ENCODE results near the gene FOXK2.

The FOXK2 gene

DNA sequence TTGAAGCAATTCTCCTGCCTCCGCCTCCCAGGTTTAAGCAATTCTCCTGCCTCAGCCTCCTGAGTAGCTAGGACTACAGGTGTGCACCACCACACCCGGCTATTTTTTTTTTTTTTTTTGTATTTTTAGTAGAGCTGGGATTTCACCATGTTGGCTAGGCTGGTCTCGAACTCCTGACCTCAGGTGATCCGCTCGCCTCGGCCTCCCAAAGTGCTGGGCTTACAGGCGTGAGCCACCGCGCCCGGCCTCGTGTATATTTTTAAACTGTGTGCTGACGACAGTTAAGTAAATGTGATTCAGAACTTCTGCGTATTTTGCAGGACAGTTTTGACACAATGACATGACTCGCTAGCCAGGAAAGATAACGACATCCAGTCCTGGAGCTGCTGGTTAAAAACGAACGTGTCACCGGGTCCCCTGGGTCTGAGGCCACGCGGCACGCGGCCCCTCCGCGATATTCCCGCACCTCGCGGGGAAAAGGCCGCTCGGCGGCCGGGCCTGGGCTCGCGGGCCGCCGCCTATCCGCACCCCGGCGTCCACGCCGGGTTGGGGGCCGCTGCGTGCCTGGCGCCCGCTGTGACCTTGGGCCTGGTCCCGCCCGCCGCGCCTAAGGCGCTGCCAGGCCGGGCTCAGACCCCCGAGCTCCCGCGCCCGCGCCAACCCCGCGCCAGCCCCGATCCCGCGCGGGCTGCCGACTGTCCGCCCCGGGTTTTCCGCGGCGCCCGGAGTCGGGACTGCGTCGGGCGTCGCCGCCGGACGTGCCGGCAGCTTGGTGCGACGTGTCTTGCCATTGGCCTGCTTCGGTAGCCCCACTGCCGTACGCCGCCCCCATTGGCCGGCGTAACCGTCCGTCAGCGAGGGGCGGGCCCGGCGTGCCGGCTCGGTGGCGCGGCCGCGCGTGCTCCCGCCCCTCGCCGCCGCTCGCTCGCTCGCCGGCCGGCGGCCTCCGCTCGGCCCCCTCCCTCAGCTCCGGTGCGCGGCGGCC lies at the start of gene FOXK2:
TSS of gene FOXK2 (plus strand) at position 907 of the 985 bp plus-strand sequence. CDS start 157 bp downstream, outside the sequence.
- peak; percentile 74 for DNase-seq (ENCODE audit: low read depth, low spot score)

DNA sequence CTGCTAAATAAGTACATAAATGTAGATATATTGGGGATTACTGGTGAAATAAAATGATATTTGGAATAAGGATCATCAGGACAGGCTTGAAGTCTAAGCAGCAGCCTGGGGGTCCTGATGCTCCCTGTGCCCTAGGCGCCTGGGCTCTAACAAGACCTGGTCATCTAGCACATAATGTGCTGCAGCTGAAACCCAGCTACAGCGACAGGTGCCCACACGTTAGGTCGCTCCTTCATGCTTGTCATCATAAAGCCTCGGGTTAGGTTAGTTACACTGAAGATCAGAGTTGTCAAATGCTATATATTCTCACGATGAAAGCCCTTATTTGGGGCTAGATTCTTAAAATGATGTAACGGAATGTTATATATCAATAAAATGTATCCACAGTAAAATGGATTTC lies 49.5 kb upstream of the FOXK2 start:
- no peak for DNase-seq (ENCODE audit: low read depth, low spot score)

DNA sequence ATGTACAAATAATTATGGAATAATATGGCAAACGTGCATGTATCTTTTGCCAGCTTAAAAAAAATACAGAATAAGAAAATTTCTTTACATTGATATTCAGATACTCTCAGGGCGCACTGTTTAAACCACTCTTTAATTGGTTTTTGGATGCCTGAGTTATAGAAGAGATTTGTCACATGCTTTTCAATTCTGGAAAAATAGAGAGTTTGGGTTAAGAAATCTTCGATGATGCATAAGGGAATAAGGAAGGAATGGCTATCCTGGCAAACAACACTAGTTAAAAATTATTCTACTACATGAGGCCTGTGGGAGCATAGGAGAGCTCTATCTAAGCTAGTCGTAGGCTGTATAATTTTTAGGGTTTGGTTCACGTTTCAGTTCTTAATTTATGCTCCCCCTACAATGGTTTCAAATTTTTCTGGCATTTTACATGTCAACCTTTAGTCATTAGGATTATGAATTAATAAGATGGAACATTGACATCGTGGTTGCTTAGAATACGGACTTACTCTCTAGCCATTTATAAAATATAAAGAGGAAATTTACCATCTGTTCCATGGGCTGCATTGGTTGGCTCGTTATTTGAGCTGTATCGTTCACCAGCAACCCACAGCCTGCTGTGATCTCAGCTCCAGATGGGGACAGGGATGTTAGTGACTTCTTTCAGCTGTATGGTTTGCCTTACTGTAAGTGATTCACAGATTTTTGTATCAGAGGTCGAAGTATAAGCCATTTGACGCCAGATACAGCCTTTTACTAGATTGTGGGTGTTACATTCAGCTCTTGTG lies 45.1 kb upstream of the FOXK2 start:
- no peak for DNase-seq (ENCODE audit: low read depth, low spot score)

DNA sequence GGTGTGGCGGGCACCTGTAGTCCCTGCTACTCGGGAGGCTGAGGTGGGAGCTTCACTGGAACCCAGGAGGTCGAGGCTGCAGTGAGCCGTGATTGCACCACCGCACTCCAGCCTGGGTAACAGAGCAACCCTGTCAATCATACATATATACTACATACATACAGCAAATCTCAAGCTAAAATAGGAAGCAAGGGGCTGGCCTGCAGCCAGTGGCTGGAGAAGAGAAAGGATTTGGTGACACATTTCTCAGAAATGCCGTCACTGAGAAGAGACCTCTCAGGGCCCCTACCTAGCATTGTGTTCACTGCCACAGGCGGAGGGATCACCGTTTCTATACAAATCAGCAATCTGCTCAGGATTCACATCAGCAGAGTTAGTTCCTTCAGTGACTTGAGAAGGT lies 44.1 kb upstream of the FOXK2 start:
- DNase-seq (ENCODE audit: low read depth, low spot score) = no peak

DNA sequence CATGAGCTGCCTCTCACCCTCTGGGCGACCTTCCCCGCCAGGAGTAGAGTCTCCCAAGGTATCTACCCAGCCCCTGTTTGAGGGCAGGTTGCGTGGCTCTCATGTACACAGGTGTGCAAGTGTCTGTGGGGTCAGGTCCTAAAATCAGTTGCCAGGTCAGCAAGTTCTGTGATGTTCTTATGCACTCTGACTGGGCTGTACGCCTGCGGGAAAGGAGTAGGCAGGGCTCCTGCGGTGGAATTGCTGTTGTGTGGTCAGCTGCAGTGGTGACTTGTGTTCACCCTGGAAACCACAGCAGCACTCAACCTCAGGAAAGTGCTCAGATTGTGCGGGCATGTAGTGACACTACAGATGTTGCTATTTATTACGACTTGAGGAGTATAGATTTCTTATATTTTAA lies 41.6 kb upstream of the FOXK2 start:
- DNase-seq (ENCODE audit: low read depth, low spot score) = no peak

DNA sequence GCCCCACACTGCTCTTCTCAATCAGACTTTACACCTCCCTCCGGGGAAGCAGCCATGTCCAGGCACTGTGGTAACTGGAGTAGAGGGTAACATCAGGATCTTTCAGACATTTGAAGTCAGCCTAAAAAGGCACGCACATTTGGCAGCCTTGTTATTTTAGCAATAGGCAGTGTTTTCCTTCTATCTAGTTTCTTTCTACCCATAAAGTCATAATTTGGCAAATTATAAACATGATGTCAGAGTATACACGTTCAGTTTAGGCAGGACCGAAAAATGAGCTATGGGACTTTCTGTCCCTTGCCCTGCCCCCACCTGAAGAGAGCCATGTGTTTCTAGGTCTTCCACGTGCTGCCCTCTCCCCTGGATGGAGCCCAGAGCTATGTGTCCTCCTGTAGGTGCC lies 39.9 kb upstream of the FOXK2 start:
- DNase-seq (ENCODE audit: low read depth, low spot score) = no peak

DNA sequence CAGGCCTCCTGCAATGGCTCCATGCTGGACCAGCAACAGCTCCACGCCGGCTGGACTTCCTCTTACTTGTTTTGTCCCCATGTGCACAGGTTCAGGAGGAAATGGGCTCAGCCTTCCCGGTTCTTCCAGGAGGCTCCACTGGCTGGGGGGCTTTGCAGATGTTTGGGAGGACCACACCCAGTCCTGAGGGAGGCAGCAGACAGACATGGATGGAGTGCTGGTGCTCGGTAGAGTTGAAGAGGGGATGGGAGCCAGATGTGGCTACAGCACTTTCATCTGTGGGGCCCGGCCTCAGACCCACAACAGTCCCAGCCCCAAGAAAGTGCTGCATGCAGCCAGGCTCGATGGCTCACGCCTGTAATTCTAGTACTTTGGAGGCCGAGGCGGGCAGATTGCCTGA lies 39.2 kb upstream of the FOXK2 start:
- no peak for DNase-seq (ENCODE audit: low read depth, low spot score)

DNA sequence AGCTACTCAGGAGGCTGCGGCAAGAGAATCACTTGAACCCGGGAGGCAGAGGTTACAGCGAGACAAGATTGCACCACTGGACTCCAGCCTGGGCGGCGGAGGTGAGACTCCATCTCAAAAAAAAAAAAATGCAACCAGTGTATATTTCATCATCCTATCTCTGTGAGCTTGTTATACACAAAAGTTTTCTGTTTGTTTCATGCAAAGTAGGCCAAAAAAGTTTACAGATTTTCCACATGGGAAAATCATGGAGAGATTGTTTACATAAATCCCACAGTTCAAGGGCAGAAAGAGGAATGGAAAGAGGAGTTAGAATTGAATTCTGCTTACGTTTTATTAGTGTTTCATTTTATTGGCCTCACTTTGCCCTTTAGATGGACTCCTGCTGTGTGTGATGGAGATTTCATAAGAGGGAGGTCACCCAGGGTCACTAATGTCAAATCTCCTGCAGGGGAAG lies 36.3 kb upstream of the FOXK2 start:
- no peak for DNase-seq (ENCODE audit: low read depth, low spot score)

DNA sequence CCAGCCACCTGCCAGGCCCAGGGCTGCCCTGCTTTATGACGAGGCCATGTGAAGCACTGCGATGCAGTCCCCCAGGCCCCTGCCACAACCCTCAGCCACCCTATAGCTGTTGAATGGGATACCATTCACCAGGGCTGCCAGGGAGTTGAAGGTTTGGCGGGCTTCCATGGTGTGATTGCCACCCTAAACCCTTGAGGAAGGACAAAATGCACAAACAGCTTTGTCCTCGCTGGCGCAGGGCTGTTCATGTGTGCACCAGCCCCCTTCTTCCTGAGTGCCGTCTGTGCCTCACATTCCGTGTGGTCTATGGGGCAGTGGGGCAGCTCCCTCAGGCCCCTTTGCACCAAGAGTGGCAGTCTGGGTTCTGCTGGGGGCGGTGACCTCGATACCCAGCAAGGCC lies 35.7 kb upstream of the FOXK2 start:
- no peak for DNase-seq (ENCODE audit: low read depth, low spot score)

DNA sequence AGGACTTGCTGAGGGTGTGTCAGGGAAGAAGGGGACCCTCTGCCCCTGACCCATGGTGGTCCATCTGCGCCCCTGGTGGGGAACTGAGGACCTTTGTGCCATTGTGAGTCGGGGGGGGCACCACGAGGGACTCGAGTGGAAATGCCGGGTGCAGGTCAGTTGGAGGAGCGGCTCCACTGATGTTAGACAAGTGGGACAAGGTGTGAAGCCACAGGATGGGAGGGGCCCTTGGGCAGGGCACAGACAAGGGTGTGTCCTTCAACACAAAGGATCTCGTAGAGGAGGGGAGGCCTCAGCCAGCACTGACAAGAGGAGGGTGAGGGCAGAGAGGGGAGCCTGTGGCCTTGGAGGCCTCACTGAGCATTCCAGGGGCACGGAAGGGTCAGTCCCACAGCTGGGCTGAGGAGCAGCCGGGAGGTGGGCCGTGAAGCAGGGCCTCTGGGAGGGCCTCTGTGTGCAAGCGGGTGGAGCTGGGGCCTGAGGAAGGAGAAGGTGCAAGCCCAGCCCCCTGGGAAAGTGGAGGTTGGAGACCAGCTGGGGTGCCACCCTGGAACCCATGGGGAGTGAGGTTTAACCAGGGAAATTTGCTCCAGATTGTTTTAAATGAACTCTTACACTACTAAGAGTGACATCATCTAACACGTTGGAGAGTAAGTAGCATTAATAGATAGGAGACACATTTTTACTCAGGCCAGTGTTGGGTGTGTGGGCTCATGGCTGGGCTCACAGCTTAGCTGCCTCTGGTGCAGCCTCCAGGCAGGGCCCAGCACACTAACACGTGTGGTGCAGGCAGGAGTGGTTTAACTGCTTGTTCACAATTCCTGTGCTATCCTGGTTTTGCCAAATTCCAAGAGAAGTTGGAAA lies 33.1 kb upstream of the FOXK2 start:
- no peak for DNase-seq (ENCODE audit: low read depth, low spot score)

DNA sequence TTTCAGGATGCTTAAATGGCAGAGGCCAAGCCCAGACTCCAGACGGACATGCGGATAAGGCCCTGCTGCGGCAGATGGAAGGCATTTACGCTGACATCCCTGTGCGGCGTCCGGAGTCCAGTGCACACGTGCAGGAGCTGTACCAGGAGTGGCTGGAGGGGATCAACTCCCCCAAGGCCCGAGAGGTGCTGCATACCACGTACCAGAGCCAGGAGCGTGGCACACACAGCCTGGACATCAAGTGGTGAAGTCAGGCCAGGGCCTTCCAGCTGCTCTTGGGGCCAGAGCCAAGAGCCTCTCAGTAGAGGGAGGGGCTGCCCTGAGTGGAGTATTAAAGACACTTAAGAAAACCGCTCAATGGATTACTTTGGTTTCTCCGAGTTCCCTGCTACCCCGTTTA lies 31.6 kb upstream of the FOXK2 start:
- no peak for DNase-seq (ENCODE audit: low read depth, low spot score)

DNA sequence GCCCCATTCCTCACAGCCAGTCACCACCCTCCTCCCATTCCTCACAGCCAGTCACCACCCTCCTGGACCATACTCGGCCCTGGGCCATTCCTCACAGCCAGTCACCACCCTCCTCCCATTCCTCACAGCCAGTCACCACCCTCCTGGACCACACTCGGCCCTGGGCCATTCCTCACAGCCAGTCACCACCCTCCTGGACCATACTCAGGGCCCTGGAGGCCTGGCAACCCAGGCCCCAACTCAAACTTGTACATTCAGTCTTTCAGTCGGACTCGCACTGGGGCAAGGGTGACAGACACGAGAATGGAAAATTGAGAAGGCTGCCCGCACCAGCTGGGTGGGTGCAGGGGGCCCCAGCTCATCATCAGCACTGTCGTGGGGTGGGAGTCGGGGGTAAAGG lies 30.4 kb upstream of the FOXK2 start:
- no peak for DNase-seq (ENCODE audit: low read depth, low spot score)

DNA sequence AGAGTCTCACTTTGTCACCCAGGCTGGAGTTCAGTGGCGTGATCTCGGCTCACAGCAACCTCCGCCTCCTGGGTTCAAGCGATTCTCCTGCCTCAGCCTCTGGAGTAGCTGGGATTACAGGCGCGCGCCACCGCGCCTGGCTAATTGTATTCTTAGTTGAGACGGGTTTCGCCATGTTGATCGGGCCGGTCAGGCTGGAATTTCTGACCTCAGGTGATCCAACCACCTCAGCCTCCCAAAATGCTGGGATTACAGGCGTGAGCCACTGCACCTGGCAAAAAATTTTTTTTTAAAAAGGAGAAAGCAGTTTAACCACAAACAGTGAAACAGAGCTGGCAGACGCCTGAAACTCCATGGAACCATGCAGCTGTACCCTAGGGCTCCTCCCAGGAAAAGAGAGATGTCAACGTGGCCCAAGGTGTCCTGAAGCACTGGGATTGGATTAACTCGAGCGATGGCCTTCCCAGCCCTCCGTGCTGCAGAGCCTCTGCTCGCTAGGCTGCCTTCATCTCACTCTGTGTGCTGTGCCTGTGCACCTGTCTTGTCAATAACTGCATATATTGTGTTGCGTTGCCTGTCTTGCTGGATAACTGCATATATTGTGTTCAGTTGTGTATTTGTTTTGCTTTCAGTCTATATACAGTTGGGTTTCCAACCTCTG lies 29.6 kb upstream of the FOXK2 start:
- DNase-seq (ENCODE audit: low read depth, low spot score) = no peak

DNA sequence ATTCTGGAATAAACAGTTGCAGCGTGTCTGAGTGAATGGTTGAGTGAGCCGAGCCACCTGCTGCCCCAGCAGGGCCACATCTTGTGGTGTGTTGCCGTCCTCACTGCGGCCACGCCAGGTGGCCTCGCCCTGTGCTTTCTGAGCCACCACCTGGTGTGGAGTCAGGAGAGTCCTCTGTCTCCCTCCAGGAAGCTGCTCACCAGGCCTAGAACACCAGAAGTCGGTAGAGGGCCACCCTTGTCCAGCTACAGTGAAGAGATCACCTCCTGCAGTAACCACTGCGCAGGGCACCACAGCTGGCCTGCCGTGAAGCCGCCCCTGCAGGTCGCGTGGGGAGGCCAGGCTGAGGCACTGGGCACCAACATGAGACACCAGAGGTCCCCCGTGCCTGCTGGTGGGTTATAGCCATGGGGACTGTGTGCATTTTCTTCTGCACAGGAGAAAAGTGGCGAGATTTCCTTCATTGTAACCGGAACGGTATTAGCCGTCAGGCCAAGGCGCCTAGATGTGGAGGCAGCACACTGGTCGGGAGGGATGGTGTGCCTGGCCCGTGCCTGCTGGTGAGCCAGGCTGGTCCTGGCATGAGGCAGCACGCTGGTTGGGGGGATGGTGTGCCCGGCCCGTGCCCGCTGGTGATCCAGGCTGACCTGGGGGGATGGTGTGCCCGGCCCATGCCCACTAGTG lies 28.9 kb upstream of the FOXK2 start:
- no peak for DNase-seq (ENCODE audit: low read depth, low spot score)

DNA sequence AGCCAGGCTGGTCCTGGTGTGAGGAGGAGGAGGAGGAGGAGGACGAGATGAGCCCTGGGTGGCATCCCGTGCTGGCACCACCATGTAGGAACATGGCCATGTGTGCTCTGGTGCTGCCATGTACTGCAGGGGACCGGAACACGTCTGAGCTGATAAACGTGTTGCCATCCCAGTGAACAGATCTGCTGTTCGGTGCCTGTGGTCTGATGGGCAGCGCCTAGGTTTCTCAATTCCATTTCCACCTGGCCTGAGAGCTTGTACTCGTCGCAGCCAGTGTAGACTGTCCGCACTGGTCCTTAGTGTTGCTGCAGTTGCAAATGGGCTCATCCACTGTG lies 28.4 kb upstream of the FOXK2 start:
- no peak for DNase-seq (ENCODE audit: low read depth, low spot score)

DNA sequence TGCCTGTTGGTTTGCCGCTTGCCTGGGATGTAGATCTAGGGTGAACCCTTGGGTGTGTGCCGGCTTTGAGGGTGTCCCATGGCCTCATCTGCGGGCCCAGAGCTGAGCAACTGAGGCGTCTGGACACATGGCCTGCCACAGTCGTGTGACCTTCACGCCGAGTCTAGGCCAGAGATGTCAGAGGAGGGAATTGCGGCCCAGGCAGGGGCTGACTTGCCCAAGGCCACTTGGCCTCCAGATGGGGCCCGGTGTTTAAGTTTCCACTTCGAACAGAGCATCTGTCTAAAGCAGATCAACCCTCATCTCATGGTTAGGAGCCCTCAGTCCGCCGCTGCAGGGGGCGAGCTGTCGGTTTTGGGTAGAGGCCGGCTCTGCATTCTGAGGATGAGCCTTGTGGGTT lies 28.0 kb upstream of the FOXK2 start:
- no peak for DNase-seq (ENCODE audit: low read depth, low spot score)

DNA sequence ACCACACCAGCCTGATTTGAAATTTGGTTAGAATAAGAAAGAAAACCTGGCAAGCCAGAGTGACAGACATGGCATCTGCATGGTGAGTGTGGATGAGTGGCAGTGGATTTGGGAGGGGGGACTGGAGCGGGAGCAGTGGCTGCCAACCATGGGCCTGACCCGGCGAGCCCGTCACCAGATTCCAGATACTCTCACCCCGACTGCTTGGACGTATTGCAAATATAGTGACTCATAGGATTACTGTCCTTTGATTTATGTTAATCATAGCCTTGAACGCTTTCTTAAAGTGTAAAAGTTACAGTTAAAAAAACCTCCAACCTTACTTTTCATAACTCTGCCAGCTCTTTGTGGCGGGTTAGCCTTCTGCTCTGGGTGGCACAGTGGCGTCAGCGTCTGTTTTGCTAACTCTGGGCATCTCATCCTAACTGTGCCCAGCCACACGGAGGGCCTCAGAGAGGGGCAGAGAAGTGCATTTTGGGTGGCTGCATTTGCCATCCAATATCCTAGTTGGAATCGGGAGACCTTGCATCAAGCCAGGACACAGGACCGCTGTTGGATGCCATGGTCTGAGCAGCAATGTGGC lies 26.8 kb upstream of the FOXK2 start:
- no peak for DNase-seq (ENCODE audit: low read depth, low spot score)

DNA sequence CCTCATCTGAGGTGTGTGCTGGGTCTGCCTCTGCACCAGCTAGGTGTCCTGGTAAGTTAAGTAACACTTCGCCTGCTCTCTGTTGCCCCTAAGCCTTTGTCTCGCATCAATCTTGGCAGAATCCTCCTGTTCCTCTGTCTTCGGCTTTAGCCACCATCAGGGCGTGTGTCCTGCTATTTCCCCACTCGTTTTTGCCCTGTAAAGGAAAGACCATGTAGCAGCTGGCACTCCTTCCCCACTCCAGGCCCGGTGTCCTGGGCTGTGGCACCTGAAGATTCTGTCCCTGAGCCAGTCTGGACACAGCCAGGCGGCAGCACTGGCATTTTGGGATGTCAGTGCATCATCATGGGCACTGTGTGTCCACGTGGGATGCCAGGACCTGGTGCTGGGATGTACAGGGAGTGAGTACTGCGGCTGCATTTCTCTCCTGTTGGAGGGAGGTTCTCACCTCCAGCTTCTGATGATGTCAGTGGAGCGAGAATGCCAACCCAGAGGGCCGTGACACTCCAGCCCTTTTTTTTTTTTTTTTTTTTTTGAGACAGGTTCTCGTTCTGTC lies 26.2 kb upstream of the FOXK2 start:
- DNase-seq (ENCODE audit: low read depth, low spot score) = no peak

DNA sequence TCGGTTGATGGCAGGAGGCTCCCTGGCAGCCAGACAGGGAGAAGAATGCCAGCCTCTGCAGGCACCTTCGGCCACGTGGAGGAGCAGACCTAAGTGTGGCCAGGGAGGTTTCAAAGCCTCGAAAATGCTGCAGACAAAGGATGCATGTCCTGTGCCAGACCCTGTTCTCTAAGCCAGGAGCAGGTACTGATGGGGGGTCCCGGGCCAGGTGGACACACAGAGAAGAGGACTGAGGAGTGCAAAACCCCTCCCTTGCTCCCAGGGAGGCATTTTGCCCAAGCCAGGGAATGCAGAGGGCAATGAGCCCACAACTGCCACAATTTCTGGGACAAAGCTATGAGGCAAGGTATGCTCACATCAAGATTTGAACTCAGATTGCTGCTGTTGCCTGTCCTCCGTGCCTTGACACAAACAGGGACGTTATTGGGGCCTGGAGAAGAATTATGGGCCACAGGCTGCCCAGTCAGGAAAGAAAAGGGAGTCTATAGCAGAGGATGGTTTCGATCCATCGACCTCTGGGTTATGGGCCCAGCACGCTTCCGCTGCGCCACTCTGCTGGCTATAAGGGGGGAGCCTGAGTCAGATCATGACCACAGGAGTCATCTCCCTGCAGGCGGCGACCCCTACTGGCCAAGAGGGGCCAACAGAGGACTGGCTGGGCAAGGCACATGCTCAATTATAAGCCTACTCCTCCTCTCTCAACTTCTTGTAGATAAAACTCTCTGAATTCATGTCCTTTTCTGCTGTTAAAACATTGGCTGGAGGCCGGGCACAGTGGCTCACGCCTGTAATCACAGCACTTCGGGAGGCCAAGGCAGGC lies 25.1 kb upstream of the FOXK2 start:
- DNase-seq (ENCODE audit: low read depth, low spot score) = peak; percentile 92
